Measurements from ENCODE around the gene KRTAP5-7.
A peak's percentile ranks its signal among the peaks of the same experiment; 100 is the strongest.

Gene KRTAP5-7

DNA sequence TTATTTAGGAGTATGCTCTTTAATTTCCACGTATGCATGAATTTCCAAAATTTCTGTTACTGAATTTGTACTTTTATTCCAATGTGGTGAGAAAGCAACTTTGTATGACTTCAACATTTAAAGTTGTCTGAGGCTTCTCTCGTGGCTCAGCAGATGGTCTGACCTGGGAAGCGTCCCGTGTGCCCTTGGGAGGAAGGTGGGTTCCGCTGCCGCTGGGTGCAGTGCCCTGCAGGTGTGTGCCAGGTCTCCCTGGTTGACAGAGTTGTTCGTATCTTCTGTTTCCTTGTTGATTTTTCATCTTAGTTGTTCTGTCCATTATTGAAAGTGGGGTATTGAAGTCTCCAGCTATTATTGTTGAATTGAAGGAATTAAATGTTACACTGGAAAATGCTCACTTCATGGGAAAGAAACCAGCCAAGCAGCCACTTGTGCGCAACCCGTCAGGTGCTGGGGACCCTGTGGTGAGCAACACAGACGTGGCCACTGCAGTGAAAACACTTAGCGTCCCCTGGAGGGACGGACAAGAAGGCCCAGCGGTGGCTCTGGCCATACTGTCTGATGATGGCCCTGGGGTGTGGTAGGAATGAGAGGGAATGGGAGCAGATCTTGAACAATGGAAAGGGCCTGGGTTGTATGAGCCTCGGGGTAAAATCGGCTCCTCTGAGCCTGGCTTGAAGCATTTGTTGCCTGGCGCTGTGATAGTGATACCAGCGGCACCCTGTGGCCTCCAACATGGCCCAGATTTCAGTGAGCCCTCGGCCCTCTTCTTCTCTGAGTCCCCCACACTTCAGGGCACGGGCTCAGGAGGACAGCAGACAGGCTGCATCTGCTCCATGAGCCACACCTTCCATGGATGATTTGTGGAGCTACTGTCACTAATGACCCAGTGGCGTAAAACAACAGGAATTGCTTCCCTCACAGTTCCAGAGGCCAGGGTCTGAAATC is 31.5 kb upstream of the KRTAP5-7 start:
- DNase-seq, result no peak

DNA sequence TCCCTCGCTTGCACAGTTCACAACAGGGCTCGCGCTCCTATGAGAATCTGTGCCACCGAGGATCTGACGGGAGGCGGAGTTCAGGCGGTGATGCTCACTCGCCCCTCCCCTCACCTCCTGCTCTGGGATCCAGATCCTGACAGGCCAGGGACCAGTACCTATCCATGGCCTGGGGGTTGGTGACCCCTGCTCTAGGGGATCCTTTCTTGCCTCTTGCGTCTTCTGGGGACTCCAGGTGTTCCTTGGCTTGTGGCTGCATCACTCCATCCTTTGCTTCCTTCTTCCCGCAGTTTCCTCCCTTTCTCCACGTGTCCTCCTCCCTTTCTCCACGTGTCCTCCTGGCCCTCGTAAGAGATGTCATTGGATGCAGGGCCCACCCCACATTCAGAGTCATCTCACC is 30.6 kb upstream of the KRTAP5-7 start:
- no peak for DNase-seq

DNA sequence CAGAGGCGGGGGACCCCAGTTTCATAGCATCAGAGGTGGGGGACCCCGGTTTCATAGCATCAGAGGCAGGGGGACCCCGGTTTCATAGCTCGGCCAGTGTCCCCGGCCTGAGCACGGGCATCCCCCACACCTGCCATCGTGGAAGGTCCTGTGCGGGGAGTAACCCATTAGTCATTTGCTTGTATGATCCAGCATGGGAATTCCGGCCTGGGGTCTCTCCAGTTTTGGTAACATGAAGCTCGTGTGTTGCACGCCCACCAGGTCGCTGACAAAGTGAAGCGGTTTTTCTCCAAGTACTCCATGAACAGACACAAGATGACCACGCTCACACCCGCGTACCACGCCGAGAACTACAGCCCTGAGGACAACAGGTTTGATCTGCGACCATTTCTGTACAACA is 29.0 kb upstream of the KRTAP5-7 start:
- no peak for DNase-seq

DNA sequence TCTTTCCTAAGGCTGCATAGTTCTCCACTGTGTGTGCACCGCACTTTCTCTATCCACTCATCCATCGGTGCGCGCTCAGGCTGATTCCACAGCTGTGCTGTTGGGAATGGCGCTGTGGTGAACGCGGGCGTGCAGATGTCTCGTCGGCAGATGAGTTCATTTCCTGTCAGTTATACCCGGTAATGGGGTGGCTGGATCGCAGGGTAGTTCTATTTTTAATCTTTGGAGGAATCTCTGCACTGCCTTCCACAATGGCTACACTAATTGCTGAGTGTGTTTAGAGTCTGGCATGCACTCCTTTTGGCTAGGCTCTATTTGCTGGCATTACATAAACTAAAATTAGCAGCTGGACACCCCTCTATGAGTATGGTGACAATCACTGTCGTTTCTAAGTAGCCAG is 27.9 kb upstream of the KRTAP5-7 start:
- peak in 5 of 56 donors; percentile 4 to 16 (median 6) for DNase-seq

DNA sequence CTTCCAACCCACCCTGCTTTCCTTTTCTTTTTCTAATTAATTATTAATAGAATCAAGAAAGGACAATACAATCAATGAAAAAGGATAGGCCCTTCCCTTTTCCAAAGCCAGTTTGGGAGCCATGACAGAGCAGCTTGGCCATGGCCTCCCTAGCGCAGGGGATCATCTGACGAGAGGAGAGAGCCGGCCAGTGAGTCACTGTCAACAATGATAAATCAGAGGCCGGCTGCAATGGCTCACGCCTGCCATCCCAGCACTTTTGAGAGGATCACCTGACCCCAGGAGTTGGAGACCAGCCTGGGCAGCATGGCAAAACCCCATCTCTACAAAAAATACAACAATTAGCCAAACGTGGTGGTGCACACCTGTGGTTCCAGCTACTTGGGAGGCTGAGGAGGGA is 27.5 kb upstream of the KRTAP5-7 start:
- DNase-seq, result no peak

DNA sequence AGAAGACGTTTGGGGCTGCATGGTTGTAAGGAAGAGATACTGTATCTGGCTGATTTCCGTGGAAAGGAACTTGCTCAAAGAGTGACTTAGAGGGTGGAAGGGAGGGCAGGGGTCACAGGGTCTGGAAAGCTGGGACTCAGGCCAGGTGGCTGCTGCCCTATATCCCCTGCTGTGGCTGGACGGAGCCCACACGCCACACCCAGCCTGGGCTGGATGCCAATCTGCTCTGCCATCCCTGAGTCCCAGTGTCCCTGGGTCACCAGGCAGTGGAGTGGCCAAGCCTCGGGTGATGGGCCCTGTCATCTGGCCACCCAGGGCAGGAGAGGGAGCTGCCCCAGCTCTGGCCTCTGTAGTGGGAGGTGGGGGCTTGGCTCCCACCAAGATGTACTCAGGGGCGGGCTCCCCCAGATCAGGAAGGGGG is 26.5 kb upstream of the KRTAP5-7 start:
- DNase-seq, result peak in 12 of 56 donors; percentile 5 to 52 (median 18)

DNA sequence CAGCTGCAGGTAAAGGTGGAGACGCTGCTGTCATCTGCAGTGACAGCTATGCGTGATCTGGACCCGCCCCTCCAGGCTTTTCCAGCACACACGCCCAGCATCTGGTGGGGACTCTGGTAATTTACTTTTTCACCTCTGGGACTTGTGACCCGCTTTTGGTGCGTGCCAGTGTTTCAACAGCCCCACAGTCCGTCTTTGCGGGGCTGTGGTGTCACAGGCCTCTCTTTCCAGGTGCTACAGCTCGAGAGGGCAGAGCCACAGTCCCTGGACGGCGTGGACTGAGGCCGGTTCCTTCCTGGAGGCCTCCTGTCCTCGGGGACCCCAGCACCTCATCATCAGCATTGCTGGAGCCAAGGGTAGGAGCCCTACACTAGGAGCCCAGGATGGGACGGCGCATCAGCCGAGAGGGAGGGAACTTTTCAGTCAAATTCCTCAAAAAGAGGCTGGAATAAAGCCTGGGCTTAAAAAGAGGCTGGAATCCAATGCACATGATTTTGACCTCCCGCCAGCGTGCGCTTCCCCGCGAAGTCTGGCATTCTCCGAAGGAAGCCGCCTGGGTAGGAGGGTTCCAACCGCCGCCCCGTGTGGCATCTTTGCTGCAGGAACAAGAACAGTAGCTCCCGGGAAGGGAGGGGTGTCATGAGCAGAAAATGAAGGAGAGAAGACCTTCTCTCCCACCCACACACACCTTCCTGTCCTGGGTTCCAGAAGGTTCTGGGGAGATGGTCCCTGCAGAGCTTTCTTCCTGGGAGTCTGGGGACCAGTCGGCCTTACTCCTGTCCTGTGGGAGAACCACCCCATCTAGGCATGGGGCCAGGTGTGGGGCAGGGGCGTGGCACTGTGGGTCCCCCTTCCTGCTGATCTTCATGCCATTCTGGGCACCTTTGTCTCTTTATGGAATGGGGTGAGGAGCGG is 25.7 kb upstream of the KRTAP5-7 start:
- DNase-seq, result no peak

DNA sequence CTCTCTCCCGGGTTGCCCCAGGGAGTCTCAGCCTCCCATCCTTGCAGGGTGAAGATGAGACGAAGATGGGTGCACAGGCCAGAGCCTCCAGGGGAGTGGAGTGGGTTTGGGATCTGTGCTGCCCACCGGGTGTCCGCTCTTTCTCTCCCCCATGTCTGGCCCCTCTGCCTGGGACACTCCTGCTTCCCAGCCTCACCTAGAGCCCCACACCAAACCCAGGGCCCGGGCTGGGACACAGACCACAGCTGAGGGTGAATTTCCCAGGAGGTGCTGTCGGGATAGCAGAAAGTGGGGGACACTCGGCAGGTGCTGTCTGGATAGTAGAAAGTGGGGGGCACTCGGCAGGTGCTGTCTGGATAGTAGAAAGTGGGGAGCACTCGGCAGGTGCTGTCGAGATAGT is 25.0 kb upstream of the KRTAP5-7 start:
- no peak for DNase-seq

DNA sequence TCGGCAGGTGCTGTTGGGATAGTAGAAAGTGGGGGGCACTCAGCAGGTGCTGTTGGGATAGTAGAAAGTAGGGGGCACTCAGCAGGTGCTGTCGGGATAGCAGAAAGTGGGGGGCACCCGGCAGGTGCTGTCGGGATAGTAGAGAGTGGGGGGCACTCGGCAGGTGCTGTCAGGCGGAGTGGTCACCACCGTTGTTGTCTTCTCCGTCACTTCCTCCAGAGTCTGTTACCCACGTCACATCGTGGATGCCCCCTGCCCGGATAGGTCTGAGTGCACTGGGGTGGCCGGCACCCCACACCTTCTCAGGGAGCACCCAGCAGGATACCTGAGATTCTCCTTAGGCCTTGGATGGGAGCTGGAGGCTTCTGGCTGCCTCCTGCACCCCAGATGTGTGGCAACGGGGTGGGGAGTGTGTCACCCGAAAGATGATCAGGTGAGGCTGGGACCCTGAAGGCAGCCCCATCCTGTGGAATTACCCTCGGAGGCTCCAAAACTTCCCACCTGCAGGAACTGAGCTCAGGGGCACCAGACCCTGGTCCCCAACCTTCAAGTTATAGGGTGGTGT is 24.1 kb upstream of the KRTAP5-7 start:
- DNase-seq, result no peak

DNA sequence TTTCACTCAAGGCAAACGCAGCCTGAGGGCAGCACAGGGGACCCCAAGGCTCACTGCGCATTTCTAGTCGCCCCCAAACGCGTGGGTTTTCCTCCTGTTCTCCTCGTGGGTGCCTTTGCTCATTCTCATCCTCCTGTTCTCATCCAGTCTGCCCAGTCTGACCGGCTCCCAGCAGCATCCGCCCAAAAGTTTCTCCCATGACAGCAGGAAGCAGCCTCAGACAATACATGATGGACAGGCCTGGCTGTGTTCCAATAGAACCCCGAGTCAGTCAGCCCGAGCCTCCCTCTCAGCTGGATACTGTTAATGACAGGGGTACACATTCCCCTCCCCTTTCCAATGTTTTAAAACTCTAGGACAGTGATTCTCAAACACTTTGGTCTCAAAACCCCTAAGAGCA is 22.5 kb upstream of the KRTAP5-7 start:
- peak in 1 of 56 donors; percentile 52 for DNase-seq

DNA sequence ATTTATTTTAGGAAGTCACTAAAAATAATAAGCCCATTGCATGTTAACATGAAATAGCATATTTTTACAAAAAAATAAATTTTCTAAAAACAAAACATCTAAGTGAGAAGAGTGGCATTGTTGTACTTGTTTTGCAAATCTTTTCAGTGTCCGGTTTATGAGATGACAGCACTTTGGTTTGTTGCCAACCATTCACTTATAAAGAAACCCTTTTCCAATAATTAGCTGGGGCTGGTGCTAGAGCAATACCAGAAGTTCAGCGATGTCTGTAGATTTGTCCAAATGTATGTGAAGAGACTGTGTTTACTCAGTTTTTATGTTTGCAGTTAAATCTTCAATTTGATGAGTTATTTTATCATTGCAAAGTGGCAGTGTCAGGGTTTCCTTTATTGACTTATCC is 22.1 kb upstream of the KRTAP5-7 start:
- DNase-seq, result no peak

DNA sequence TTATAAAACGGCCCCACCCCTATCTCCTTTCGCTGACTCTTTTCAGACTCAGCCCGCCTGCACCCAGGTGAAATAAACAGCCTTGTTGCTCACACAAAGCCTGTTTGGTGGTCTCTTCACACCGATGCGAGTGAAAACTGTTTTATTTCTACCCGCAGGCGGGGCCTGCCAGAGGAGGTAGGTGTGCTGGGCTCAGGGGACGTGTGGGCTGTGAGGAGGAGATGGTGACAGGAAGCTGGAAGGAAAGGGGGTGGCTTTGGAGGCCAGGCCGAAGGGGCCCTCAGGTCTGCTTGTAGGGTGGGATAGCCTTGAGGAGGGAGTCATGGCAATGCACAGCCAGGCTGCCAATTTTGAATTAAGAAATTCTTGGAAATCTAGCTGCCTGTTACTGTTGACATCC is 21.3 kb upstream of the KRTAP5-7 start:
- no peak for DNase-seq

DNA sequence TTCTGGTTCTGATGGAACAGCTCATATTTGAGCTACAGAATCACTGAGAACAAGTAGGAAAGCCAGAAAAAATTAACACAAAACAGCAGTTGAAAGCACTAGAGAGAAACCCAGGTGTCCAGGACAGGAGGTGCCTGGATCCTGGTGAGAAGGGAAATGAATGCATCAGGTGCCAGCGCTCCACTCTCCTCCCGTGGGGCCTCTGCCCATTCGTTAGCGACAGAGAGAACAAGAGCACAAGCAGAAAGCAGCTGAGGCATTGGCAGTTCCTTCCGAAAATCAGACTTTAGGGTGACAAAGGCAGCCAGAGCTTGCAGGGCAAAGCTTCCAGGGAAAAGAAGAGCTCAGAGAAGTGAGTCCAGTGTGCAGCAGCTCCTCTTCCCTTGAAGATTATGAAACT is 20.0 kb upstream of the KRTAP5-7 start:
- DNase-seq, result no peak

DNA sequence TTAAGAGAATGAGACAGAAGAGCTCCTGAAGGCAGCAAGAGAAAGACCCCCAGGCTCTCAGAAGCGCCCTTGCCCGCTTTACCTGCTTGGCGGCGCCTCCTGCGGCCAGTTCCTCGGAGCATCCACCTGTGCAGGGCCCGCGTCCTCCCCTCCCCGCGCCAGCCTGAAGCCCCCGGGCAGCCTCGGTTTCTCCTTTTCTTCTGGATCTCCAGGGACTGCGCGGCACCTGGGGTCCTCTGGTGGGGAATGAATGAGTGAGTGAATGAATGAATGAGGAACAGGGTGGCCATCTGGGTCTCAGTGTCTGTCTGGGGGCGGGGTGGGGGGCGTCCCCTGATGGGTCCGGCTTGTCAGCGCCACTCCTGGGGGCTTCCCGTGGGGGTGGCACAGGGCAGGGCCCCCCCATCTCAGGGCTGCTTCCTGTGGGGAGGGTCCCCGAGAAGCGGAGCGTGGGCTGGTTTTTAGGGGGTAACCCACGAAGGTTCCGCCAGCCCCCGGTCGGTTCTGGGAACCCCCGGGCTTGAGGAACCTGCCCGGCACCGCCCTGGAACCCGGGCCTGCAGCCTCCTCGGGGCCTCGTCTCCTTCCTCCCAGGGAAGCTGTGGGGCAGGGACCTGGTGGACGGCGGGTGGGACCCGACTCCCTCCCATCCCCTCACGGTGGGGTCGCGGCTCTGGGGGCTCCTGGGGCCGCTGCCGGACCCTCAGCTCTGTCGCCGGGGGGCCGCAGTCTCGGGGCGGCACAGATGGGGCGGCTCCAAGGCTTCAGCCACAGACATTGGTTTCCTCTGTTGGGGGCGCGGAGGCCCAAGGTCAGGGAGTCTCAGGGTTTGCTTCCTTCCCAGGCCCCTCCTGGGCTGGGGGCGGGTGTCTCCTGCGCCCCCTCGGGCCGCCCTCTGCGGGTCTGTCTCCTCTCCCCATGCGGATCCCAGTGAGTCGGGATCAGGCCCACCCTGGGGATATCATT is 8.3 kb upstream of the KRTAP5-7 start:
- no peak for DNase-seq

DNA sequence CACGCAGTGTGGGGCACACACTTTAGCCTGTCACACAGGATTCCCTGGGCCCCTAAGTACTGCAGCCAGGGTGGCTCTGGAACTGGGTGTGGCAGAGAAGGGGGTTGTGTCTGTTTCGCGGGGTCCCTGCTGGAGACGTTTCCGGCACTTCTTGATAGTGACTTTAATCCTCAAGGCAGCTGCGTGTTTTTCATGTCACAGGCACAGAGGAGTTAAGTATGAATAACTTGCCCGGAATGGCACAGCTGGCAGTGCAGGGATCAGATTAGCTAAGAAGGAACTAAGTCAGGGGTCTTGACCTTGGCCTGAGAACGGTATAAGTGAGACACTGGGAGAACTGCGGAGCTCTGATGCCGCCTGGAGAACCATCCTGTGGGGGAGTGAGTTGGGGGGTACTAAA is 7.5 kb upstream of the KRTAP5-7 start:
- no peak for DNase-seq

DNA sequence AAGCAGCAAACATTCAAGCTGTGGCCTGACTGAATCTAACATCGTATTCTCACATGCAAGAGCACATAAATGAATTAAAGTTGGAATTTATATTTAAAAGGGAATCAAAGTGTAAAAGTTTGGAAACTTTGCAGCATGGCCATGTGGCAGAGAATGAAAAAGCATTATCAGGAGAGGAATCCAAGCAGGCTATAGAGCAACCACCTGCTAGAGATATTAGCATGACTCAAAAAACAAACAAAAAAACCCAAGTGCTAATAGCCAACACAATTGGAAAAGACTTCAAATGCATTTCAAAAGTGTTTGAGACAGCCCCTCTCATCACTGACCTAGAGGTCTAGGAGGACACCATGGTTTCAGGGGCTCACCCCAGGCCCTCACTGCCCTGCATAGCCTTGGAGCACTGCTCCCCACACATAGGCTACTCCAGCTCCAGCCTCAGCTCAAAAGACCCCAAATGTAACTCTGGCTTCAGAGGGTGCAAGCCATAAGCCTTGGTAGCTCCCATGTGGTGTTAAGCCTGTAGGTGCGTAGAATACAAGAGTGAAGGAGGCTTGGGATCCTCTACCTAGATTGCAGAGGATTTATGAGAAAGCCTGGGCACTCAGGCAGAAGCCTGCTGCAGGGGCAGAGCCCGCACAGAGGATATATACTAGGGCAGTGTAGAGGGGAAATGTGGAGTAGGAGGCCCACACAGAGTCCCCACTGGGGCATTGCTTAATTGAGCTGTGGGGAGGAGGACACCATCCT is 1.7 kb upstream of the KRTAP5-7 start:
- no peak for DNase-seq

DNA sequence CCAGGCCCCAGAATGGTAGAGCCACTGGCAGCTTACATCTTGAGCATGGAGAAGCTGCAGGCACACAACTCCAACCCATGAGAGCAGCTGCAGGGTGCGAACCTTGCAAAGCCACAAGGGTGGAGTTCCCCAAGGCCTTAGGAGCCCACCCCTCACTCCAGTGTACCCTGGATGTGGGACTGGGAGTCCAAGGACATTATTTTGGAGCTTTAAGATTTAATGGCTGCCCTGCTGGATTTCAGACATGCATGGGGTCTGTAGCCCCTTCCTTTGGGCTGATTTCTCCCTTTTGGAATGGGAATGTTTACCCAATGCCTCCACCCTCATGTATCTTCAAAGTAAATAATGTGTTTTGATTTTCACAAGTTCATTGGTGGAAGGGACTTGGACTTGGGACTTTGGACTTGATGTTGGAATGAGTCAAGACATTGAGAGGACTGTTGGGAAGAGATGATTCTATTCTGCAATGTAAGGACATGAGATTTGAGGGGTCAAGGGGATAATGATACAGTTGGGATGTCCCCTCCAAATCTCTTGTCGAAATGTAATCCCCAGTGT is 1.1 kb upstream of the KRTAP5-7 start:
- DNase-seq, result no peak

DNA sequence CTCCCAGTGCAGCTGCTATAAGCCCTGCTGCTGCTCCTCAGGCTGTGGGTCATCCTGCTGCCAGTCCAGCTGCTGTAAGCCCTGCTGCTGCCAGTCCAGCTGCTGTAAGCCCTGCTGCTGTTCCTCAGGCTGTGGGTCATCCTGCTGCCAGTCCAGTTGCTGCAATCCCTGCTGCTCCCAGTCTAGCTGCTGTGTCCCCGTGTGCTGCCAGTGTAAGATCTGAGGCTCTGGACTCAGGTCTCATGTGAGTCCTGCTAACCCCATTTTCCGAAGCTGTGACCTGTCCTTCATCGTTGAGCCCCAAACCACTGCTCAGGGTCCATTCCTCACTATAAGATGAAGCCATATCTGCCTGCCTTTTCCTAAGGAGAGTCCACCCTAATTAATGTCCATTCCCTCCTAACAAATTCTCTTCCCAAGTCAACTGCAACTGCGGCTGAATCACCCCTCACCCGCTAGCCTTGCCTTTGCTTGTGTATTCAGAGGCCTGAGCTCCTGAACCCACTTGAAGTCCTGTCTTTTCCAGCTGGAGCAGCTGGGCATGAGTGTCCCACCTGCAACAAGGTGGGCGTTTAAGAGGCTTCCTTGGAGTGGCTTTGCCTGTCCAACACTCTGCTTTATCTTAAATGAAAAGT is 626 bp downstream of the KRTAP5-7 start:
- DNase-seq, result no peak

DNA sequence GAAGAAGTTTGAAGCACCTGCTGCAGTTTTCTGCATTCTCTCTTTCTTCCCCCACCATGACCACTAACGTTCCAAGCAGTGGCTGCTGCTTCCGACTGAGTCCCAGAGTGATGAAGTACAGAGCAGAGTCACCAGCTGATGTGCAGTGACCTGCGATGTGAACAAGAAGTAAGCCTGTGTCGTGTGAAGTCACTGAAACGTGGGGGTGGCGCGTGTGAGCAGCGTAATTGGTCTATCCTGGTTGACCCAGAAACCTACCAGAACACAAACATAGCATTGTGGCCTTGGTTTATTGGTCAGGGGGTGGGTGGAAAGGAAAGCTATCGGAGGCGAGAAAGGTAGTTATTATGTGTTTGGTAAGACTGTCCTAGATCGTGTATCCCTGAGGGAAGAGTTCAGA is 3.5 kb downstream of the KRTAP5-7 start:
- DNase-seq, result no peak

Data from amygdala (tissue), 56 donors.